ENCODE results near the gene ZFAND3.

ZFAND3 gene

GRCh38 chr6:37798436-37799262 is 20.9 kb upstream of the ZFAND3 start:
- no peak for DNase-seq

GRCh38 chr6:37799263-37799644 is 20.3 kb upstream of the ZFAND3 start:
- DNase-seq = no peak

GRCh38 chr6:37800703-37801604 is 18.6 kb upstream of the ZFAND3 start:
- DNase-seq = no peak

GRCh38 chr6:37801605-37801940 is 18.0 kb upstream of the ZFAND3 start:
- no peak for DNase-seq

- no peak for DNase-seq
Measured at GRCh38 chr6:37802810-37803209, 16.7 kb upstream of the ZFAND3 start.

- DNase-seq = no peak
Measured at GRCh38 chr6:37804586-37804985, 14.9 kb upstream of the ZFAND3 start.

GRCh38 chr6:37806213-37806612 is 13.3 kb upstream of the ZFAND3 start:
- no peak for DNase-seq

- no peak for DNase-seq
Measured at GRCh38 chr6:37807656-37808055, 11.9 kb upstream of the ZFAND3 start.

GRCh38 chr6:37809197-37809543 is 10.4 kb upstream of the ZFAND3 start:
- DNase-seq = no peak

GRCh38 chr6:37812841-37813240 is 6.7 kb upstream of the ZFAND3 start:
- no peak for DNase-seq

- DNase-seq = no peak
Measured at GRCh38 chr6:37814374-37814773, 5.2 kb upstream of the ZFAND3 start.

GRCh38 chr6:37816599-37817375 is 2.7 kb upstream of the ZFAND3 start:
- DNase-seq = no peak

GRCh38 chr6:37818536-37819176 is 871 bp upstream of the ZFAND3 start:
- peak; percentile 98 for DNase-seq

- DNase-seq = peak; percentile 79
Measured at GRCh38 chr6:37819802-37820717, 533 bp downstream of the ZFAND3 start.

GRCh38 chr6:37820718-37821079 is 1.2 kb downstream of the ZFAND3 start:
- DNase-seq = no peak

GRCh38 chr6:37821446-37821845 is 1.9 kb downstream of the ZFAND3 start:
- DNase-seq = no peak

GRCh38 chr6:37822851-37823682 is 3.5 kb downstream of the ZFAND3 start:
- no peak for DNase-seq

- no peak for DNase-seq
Measured at GRCh38 chr6:37824170-37824569, 4.6 kb downstream of the ZFAND3 start.

GRCh38 chr6:37826188-37826587 is 6.7 kb downstream of the ZFAND3 start:
- DNase-seq = no peak

- DNase-seq = no peak
Measured at GRCh38 chr6:37826993-37827392, 7.5 kb downstream of the ZFAND3 start.
